ENCODE results near the gene SPATA13.
A peak's percentile ranks its signal among the peaks of the same experiment; 100 is the strongest.

SPATA13 gene

DNA sequence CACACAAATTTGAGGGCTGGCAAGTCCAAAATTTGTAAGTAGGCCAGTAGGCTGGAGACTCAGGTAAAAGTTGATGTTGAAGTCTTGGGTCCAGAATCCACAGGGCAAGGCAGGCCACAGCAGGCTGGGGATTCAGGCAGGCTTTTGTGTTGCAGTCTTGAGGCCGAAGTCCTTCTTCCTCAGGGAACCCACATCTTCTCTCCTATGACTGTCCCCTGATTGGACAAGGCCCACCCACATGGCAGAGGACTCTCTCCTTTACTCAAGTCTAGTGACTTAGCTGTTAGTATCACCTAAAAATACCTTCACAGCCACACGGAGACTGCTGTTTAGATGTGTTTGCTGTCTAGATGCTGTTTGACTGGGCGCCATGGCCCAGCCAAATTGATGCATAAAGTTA lies 9.9 kb upstream of the SPATA13 start:
- H3K27ac ChIP-seq: no peak overlapping the region
- TF ChIP-seq, protein P1, sequence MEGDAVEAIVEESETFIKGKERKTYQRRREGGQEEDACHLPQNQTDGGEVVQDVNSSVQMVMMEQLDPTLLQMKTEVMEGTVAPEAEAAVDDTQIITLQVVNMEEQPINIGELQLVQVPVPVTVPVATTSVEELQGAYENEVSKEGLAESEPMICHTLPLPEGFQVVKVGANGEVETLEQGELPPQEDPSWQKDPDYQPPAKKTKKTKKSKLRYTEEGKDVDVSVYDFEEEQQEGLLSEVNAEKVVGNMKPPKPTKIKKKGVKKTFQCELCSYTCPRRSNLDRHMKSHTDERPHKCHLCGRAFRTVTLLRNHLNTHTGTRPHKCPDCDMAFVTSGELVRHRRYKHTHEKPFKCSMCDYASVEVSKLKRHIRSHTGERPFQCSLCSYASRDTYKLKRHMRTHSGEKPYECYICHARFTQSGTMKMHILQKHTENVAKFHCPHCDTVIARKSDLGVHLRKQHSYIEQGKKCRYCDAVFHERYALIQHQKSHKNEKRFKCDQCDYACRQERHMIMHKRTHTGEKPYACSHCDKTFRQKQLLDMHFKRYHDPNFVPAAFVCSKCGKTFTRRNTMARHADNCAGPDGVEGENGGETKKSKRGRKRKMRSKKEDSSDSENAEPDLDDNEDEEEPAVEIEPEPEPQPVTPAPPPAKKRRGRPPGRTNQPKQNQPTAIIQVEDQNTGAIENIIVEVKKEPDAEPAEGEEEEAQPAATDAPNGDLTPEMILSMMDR (conservative IDR thresholded peaks at IDR 0.05): no peak

DNA sequence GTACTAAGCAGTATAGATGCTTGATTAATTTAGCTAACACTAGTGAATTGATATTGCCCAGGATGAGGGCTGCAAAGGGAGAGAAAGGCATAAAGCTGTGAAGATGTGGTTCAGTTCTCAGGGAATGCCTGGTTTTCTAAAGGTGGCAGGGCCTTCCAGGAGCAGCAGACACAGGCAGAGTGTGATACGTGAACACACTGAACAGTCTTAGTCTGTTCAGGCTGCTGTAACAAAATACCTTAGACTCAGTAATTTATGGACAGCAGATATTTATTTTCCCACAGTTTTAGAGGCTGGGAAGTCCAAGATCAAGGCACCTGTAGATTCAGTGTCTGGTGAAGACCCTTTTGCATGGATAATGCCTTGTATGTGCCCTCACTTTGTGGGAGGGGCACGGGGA lies 8.7 kb upstream of the SPATA13 start:
- TF ChIP-seq, protein P1 (conservative IDR thresholded peaks at IDR 0.05): no peak
- no peak overlapping the region for H3K27ac ChIP-seq

DNA sequence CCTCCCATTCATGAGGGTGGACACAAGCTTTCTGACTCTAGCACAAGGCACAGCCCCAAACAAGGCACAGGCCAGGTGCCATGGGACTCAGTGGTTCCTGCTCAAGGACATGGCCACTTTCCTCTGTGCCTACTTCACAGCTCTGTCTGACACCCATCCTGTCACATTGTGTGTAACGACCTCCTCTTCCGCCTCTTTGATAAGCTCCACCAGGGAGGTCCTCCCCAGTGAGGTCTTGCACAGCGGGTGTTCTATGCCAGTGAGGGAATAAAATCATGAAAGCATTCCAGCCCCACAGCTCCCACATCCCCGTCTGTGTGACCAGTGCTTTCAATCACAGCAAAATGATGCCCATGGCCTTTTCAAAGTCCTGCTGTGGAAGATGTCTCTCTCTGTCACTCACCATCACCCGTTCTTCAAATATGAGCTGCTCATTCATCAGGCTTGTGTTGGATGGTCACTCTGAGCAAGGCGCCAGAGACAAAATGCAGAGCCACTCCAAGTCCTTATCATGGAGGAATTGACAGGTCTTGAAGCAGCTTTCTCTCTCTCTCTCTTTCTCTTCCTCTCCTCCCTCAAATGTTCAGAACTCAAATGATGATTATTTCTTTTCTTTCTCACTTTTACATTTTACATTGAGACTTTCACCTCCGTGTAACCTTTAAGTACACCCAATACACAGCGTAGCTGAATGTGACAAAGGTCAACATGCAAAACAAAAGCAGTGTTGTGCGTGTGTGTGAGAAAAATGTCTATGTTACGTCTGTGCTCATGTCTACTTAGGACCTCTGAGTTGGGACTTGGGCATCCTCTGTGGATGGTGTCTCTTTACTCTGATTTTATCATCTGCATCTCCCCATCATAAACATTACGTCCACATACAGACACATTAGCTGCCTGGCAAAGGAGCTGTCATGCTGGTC lies 8.0 kb upstream of the SPATA13 start:
- TF ChIP-seq, protein P1 (conservative IDR thresholded peaks at IDR 0.05): no peak

DNA sequence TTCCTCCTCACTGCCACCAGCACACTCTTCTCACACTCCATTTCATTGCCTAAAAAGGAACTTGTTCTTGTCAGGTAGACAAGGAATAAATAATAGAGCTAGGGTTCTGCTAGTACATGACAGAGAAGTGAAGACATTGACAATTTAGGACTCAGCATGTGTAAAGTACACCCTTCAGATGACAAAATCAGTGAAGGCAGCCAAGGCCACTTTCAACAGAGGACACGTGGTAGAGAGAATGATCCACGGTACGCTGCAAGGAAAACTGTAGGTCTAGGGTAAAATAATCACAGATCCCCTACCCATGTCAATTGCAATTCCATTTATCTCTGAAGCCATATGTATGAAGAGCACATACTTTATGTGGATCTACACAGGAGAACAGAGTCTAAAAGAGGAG lies 7.2 kb upstream of the SPATA13 start:
- H3K27ac ChIP-seq: no peak overlapping the region

More for the DNA sequence above, 8.0 kb upstream of the SPATA13 start:
- H3K27ac ChIP-seq: no peak overlapping the region

DNA sequence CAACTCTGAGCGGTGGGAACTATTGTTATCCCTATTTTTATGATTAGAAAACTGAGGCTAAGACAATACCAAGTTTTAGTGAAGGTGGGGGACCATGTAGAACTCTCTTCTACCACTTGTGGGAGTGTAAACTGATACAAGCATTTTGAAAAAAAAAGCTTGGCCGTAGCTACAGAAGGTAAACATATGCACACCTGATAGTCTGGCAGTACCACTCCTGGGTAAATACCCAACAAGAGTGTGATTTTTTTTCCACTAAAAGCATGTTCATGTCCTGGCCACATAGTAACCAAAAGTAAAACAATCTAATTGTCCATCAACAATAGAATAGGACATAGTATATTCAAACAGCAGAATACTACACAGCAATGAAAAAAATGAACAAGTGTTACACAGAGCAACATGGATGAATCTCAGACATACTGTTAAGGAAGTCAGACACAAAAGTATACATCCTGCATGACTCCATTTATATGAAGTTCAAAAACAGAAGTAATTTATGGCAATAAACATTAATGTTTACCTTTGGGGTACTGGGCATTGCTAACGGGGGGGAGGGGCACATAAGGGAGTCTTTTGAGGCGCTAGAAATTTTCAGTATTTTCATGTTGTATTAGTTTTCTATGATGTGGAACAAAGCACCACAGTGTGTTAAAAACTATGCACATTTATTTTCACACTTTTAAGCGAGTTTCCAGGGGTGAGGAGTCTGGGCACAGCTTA lies 6.4 kb upstream of the SPATA13 start:
- TF ChIP-seq, protein P1 (conservative IDR thresholded peaks at IDR 0.05): no peak
- no peak overlapping the region for H3K27ac ChIP-seq

More for the DNA sequence above, 7.2 kb upstream of the SPATA13 start:
- TF ChIP-seq, protein P1 (conservative IDR thresholded peaks at IDR 0.05): no peak

DNA sequence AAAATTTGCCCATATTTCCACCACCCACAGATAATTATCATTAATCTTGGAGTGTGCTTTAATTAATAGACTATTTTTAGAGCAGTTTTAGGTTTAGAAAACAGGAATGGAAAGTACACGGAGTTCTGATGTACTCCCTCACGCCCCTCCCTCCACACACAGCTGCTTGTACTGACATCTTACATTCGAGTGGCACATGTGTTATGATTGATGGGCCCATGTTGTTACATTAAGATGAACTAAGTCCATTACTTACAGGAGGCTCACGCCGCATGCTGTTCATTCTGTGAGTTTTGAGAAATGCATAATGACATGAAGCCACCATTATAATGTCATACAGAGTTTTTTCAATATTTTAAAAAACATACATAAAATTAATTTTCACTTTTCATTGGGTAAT lies 1.2 kb upstream of the SPATA13 start:
- no peak overlapping the region for H3K27ac ChIP-seq
- TF ChIP-seq, protein P1 (conservative IDR thresholded peaks at IDR 0.05): no peak

DNA sequence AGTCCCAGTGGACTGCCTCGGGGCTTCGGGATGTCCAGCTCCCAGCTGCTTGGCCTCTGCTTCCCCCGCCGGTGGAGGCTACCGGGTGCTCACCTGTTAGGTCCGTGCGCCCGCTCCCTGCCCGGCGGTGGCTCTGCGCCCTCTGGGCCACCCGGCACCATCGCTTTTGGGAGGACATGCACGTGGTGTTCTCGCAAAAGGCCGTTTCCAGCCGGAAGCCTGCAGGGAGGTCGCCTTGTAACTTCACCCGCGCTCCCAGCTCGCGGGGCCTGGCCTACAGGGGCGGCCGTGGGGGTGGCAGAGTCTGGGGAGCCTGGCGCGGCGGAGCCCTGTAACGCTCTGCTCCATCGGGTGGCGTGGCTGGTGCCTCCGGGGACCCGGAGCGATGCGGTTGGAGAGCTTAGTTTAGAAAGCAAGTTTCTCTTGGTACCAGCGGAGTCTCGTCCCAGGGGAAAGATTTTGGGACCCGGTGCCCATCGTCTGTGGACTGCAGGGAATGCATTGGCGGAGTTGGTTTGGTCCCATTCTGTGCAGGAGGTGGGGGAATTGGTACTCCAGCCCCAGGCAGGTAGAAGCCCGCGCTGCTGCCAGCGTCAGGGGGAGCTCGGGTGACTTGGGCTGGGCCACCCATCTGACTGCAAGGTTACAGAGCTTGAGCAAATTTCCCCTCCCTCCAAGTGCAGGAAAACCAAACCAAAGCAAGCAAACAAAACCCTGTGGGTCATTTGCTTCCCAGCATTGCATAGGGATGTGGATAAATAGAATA lies 673 bp downstream of the SPATA13 start:
- H3K27ac ChIP-seq: peak overlapping the region; percentile 84

More for the DNA sequence above, 673 bp downstream of the SPATA13 start:
- TF ChIP-seq, protein P1 (conservative IDR thresholded peaks at IDR 0.05): peak; percentile 7; the same call in 1 of the 2 replicates
